Activated CD8-positive, alpha-beta T cell treated with anti-CD3 and anti-CD28 coated beads, Interleukin-2, amount 10 ng/mL, durations not matched to agents 7 days and 5 days (primary cell): Measurements from ENCODE around the gene NSD2. TPM values are rescaled to one million over a fixed set of nuclear protein-coding genes. Genes with fewer than 3 reads are reported as not detected.
"Not testable (repeated sequence)": the region's sequence is repeated elsewhere in the genome, so short reads cannot be mapped to it uniquely, and the experiment has no call there.

Experiments
- ATAC-seq: fragments of 150-1000 bp; cut with Tn5 transposase; one replicate; pipeline ENCODE4 v1.10.0; 2021; ENCODE audit warnings: moderate library complexity
- CTCF ChIA-PET: fragments of 350-600 bp; sonication (Branson Sonifier 250); formaldehyde crosslinking; loops from one replicate; lab custom pipeline; 2021; ENCODE audit warnings: antibody characterized with exemption; lab: Charles Lee
- POLR2A ChIA-PET: fragments of 350-600 bp; sonication (Branson Sonifier 250); formaldehyde crosslinking; loops from one replicate; lab custom pipeline; 2021; ENCODE audit warnings: antibody characterized with exemption; lab: Charles Lee
- DNase-seq: peaks from one replicate; pipeline ENCODE4 v3.0.0-alpha.2; 2020
- H3K27ac Mint-ChIP-seq: one replicate; pipeline ENCODE4 v1.8.0; 2021; ENCODE audit warnings: mild to moderate bottlenecking, mixed read lengths
- H3K27me3 Mint-ChIP-seq: one replicate; pipeline ENCODE4 v1.8.0; 2021; ENCODE audit warnings: low read depth, mixed read lengths
- H3K36me3 Mint-ChIP-seq: one replicate; pipeline ENCODE4 v1.8.0; 2021; ENCODE audit warnings: low read depth, mixed read lengths
- H3K4me1 Mint-ChIP-seq: one replicate; pipeline ENCODE4 v1.8.0; 2021; ENCODE audit warnings: low read depth, mixed read lengths
- H3K4me3 Mint-ChIP-seq: one replicate; pipeline ENCODE4 v1.8.0; 2021; ENCODE audit warnings: mild to moderate bottlenecking, mixed read lengths
- H3K9me3 Mint-ChIP-seq: one replicate; pipeline ENCODE4 v1.8.0; 2022; ENCODE audit warnings: mixed read lengths; ENCODE audit not compliant: insufficient read depth
- total RNA-seq, 2 experiments: library from RNA; stranded (reverse); gene quantifications; one replicate each; pipeline ENCODE4 v1.2.3, GENCODE V29; 2021

NSD2 gene
- total RNA-seq, 2 experiments from 2014 or later = 287 to 290 TPM

DNA sequence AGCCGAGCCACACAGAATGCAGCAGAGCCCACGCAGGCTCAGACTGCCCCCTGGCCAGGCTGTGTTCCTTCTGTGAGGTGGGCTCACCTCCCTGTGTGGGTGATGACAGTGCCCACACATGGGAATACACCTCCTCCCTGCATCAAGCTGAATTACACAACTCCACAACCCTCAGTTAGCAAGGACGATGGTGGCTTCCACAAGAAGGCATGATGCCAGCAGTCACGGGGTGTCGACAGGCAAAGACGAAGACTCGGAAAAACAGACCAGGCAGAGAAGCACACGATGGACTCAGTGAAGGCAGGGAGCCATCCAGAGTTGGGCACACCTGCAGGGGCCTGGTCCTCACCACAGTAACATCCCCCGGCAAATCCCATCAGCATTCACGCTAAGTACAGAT, 27.3 kb upstream of the NSD2 start:
- no peak for DNase-seq
- ATAC-seq = no peak
- POLR2A ChIA-PET = no interaction called here
- CTCF ChIA-PET = no interaction called here
- peaks cover 14% of the 10 kb centered on the region for H3K4me1 Mint-ChIP-seq
- no peak overlapping the region for H3K4me3 Mint-ChIP-seq
- H3K36me3 Mint-ChIP-seq = peaks cover 49% of the 10 kb centered on the region
- no peak overlapping the region for H3K27ac Mint-ChIP-seq
- H3K27me3 Mint-ChIP-seq = no peaks in the 10 kb centered on the region
- H3K9me3 Mint-ChIP-seq = no peaks in the 10 kb centered on the region

DNA sequence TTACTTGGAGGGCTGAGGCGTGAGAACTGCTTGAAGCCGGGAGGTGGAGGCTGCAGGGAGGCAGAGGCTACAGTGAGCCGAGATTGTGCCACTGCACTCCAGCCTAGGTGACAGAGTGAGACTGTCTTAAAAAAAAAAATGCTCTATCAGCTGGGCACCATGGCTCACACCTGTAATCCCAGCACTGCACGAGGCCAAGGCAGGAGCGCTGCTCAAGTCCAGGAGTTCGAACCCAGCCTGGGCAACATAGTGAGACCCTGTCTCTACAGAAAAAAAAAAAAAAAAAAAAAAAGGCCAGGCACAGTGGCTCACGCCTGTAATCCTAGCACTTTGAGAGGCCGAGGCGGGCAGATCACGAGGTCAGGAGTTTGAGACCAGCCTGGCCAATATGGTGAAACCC, 26.6 kb upstream of the NSD2 start:
- H3K27me3 Mint-ChIP-seq, H3K27ac Mint-ChIP-seq, H3K9me3 Mint-ChIP-seq, H3K4me3 Mint-ChIP-seq, POLR2A ChIA-PET, DNase-seq, ATAC-seq: not testable (repeated sequence)
- H3K4me1 Mint-ChIP-seq = peaks cover 14% of the 10 kb centered on the region
- CTCF ChIA-PET = interaction anchor here (1.3 kb wide), 1 partner anchor 1102 kb away, joined by 3 read pairs; no protein-coding TSS in a partner anchor
- peaks cover 42% of the 10 kb centered on the region for H3K36me3 Mint-ChIP-seq

DNA sequence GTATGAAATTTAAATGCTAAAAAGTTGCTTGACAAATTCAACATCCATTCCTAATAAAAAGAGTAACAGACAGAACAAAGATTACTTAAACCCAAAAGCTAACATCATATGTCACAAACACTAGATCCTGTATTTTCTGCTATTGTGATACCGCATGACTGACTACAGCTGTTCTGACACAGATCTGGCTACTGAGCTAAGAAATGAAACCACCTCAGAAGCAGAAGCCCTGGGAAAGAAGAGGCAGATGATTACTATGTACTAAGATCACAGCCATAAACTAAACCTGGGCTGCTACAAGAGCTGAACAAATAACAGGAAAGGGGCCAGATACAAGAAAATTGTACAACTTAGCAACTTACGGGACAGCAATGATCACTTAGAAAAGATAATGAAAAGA, 24.6 kb upstream of the NSD2 start:
- POLR2A ChIA-PET = interaction anchor here (1.2 kb wide), 1 partner anchor 9 kb away, joined by 5 read pairs; the partner anchor contains the start of gene LETM1
- peaks cover 28% of the 10 kb centered on the region for H3K36me3 Mint-ChIP-seq

DNA sequence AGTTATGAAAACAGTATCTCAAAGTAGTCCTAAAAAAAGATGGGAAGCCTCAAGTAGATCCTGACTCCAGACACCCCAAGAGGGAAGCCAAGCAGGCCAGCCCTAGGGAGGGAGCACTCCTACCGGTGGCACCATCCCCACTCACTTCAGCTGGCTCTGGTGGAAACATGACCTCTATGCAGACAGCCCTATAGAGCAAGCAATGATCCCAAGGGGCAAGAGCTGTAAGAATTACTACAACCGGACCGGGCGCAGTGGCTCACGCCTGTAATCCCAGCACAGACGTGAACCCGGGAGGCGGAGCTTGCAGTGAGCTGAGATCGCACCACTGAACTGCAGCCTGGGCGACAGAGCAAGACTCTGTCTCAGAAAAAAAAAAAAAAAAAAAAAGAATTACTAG, 20.9 kb upstream of the NSD2 start:
- DNase-seq (no peak), ATAC-seq (no peak)
- H3K4me3 Mint-ChIP-seq = no peak overlapping the region
- no peaks in the 10 kb centered on the region for H3K27me3 Mint-ChIP-seq
- no peaks in the 10 kb centered on the region for H3K9me3 Mint-ChIP-seq
- POLR2A ChIA-PET = interaction anchor here (1.1 kb wide), 1 partner anchor 11 kb away, joined by 4 read pairs; no protein-coding TSS in a partner anchor
- H3K27ac Mint-ChIP-seq = no peak overlapping the region
- peaks cover 42% of the 10 kb centered on the region for H3K4me1 Mint-ChIP-seq
- CTCF ChIA-PET = interaction anchor here (1.4 kb wide), 1 partner anchor 49 kb away, joined by 6 read pairs; no protein-coding TSS in a partner anchor
- peaks cover 23% of the 10 kb centered on the region for H3K36me3 Mint-ChIP-seq

More for the DNA sequence above, 24.6 kb upstream of the NSD2 start:
- CTCF ChIA-PET = interaction anchor here (0.7 to 1.2 kb wide), 3 partner anchors 98 to 153 kb away, joined by 3 to 4 read pairs (median 3); no protein-coding TSS in a partner anchor
- H3K9me3 Mint-ChIP-seq = no peaks in the 10 kb centered on the region
- no peaks in the 10 kb centered on the region for H3K27me3 Mint-ChIP-seq
- H3K4me1 Mint-ChIP-seq = peaks cover 22% of the 10 kb centered on the region
- H3K4me3 Mint-ChIP-seq = no peak overlapping the region
- ATAC-seq (no peak), DNase-seq (no peak)
- H3K27ac Mint-ChIP-seq = no peak overlapping the region

DNA sequence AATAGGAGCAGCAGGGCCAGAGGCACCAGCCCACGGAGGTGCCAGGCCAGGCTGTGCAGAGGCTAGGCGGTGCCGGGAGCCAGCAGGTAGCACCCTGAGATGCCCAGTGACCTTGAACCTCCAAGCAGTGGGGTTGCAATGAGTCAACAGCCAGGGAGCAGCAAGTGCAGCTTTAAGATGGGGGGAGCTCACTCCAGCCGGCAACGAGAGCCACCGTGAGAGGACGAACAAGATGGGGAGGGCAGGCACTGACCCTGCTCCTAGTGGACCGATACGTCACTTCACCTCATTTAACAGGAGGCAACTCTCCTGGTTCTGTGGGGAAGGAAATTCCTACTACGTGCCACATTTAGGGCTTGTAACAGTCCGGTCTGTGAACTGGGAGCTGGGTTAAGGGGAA, 20.0 kb upstream of the NSD2 start:
- H3K4me3 Mint-ChIP-seq = no peak overlapping the region
- ChIA-PET CTCF (interaction anchor here (0.7 to 1.0 kb wide), 2 partner anchors 36 to 48 kb away, joined by 3 read pairs; no protein-coding TSS in a partner anchor), POLR2A (interaction anchor here (0.6 to 1.1 kb wide), 2 partner anchors 11 to 151 kb away, joined by 4 to 5 read pairs; no protein-coding TSS in a partner anchor)

DNA sequence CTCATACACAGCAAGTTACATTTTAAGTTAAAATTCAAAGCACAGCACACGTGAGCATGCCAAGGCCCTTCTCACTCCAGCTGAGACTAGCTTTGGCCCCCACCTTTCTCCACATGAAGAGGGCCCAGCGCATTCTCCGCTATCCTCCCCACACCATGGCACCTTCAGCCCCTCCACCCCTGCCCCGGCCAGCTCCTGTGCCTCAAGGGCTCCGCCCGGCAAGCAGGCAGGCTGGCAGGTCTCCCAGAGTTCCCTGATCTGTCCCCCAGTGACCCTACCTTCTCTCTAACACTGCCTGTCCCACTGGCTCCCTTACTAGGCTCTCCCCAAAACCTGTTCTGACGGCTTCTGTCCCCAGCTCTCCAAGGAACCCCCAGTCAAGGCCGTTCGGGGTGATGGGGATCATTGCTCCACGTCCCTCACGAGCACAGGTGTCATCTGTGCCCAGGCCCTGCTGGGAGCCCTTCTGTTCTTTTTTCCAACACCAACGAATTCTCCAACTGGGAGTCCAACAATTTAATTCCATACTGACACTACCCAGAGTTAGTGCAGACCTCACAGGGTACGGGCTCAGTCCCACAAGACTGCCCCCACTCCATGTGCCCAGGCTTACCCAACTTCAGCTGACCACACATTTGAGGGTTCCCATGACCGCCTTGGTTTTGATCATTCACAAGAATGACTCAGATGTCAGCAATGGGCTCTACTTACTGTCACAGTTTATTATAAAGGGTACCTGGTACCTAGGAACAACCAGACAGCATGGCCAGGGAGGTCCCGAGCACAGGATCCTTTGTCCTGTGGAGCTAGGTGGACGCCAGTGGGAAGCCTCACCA, 19.4 kb upstream of the NSD2 start:
- Mint-ChIP-seq H3K36me3 (peaks cover 18% of the 10 kb centered on the region), H3K4me1 (peaks cover 42% of the 10 kb centered on the region), H3K4me3 (no peak overlapping the region), H3K27me3 (no peaks in the 10 kb centered on the region), H3K9me3 (no peaks in the 10 kb centered on the region), H3K27ac (no peak overlapping the region)
- DNase-seq (no peak), ATAC-seq (no peak)
- CTCF ChIA-PET = interaction anchor here (0.7 to 1.0 kb wide), 2 partner anchors 36 to 48 kb away, joined by 3 read pairs; no protein-coding TSS in a partner anchor
- POLR2A ChIA-PET = interaction anchor here (0.6 kb wide), 1 partner anchor 152 kb away, joined by 5 read pairs; no protein-coding TSS in a partner anchor

More for the DNA sequence above, 20.0 kb upstream of the NSD2 start:
- ATAC-seq = no peak
- H3K36me3 Mint-ChIP-seq = peaks cover 23% of the 10 kb centered on the region
- peaks cover 42% of the 10 kb centered on the region for H3K4me1 Mint-ChIP-seq
- H3K27me3 Mint-ChIP-seq = no peaks in the 10 kb centered on the region
- DNase-seq = no peak
- no peaks in the 10 kb centered on the region for H3K9me3 Mint-ChIP-seq
- H3K27ac Mint-ChIP-seq = no peak overlapping the region

DNA sequence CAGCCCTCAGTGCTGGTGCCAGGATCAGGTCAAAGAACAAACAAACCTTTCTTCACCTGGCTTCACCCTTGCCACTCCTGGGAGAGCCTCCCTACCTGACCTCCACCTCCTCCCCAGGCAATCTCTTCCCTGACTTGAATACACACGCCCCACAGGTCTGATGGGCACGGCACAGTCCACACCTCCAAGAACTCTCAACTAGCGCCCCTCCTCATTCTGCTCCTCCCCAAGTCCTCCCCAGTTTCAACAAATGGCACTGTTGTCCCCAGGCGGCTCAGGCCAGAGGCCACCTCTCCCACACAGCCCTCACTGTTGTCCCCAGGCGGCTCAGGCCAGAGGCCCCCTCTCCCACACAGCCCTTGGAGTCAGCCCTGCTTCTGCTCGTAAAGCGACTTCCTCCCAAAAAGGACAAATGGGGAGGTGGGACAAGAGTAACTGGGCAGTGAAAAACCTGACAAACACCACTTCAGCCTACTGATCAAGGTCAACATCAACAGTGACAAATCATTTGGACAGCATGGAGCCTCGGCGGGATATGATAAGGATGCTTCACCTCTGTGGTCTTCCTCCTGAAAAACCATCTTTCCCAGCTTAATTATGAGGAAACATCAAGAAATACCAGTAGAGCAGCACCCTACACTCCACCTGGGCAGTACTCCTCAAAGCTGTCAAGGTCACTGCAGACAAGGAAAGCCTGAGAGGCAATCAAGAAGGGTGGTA, 18.1 kb upstream of the NSD2 start:
- ChIA-PET CTCF (interaction anchor here (2.4 kb wide), 1 partner anchor 46 kb away, joined by 9 read pairs; no protein-coding TSS in a partner anchor), POLR2A (interaction anchor here (0.5 kb wide), 1 partner anchor 70 kb away, joined by 3 read pairs; no protein-coding TSS in a partner anchor)
- H3K27me3 Mint-ChIP-seq = no peaks in the 10 kb centered on the region
- DNase-seq (no peak), ATAC-seq (no peak)
- no peaks in the 10 kb centered on the region for H3K9me3 Mint-ChIP-seq
- peaks cover 51% of the 10 kb centered on the region for H3K4me1 Mint-ChIP-seq
- peak overlapping the region; percentile 37 for H3K27ac Mint-ChIP-seq
- no peak overlapping the region for H3K4me3 Mint-ChIP-seq
- H3K36me3 Mint-ChIP-seq = peaks cover 12% of the 10 kb centered on the region

DNA sequence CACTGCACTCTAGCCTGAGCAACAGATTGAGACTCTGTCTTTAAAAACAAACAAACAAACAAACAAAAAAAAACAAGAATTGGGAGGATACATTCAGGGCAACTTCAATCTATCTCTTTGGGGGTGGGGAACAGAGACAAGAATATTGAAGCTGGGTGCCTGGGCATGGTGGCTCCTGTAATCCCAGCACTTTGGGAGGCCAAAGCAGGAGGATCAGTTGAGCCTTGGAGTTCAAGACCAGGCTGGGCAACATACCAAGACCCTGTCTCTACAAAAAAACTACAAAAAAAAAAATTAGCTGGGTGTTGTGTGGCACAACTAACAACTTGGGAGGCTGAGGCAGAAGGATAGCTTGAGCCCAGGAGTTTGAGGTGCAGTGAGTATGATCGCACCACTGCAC, 16.4 kb upstream of the NSD2 start:
- POLR2A ChIA-PET = interaction anchor here (0.6 to 3.4 kb wide), 5 partner anchors 8 to 142 kb away, joined by 3 to 29 read pairs (median 3); partner anchors contain the start of genes NSD2 and SLBP
- no peaks in the 10 kb centered on the region for H3K9me3 Mint-ChIP-seq
- peak overlapping the region; percentile 84 for H3K27ac Mint-ChIP-seq
- H3K4me1 Mint-ChIP-seq = peaks cover 53% of the 10 kb centered on the region
- CTCF ChIA-PET = interaction anchor here (1.0 to 2.4 kb wide), 3 partner anchors 45 to 52 kb away, joined by 3 to 9 read pairs (median 4); no protein-coding TSS in a partner anchor
- ATAC-seq (no peak), DNase-seq (no peak)
- peak overlapping the region; percentile 76 for H3K4me3 Mint-ChIP-seq
- H3K36me3 Mint-ChIP-seq = peaks cover 9% of the 10 kb centered on the region
- H3K27me3 Mint-ChIP-seq = no peaks in the 10 kb centered on the region

DNA sequence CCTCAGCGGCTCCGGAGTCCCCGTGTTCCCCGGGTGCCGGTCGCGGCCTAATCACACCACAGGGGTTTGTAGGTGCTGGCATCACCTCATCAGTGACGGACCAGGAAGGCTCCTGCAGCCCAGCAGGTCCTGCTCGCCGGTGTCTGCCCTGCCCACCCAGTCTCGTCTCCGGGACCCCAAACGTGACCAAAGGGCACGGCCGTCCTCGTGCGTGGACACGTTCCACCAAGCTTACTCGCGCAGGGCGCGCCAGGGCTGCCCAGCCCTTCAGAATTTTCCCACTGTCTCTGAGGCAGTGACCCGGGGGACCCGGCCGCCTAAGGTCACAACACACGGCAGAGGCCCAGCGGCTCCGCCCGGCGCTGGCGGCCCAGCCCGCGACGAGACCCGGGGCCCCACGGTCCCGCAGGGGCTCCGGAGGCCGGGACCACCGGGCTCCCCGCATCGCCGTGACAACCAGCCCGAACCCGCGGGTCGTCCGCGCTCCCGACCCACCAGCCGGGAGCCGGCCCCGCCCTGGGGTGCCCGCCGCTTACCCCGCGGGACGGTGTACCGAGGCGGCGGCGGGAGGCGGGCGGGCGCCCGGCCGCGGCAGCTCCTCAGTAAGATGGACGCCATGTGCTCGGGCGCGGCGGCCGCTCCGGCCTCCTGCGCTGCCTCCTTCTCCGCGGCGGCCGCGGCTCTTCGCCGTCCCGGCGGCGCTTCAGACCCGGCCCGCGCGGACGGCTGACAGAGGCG, 15.7 kb upstream of the NSD2 start:
- Mint-ChIP-seq H3K4me3 (peak overlapping the region; percentile 81), H3K4me1 (peaks cover 50% of the 10 kb centered on the region), H3K36me3 (peaks cover 9% of the 10 kb centered on the region), H3K27ac (peak overlapping the region; percentile 84), H3K27me3 (no peaks in the 10 kb centered on the region), H3K9me3 (no peaks in the 10 kb centered on the region)
- ChIA-PET CTCF (interaction anchor here (1.0 to 2.4 kb wide), 4 partner anchors 44 to 52 kb away, joined by 3 to 16 read pairs (median 6); no protein-coding TSS in a partner anchor), POLR2A (interaction anchor here (0.6 to 3.4 kb wide), 7 partner anchors 9 to 152 kb away, joined by 3 to 29 read pairs (median 5); partner anchors contain the start of genes NSD2 and SLBP)
- DNase-seq (peak; percentile 43), ATAC-seq (peak; percentile 38)

DNA sequence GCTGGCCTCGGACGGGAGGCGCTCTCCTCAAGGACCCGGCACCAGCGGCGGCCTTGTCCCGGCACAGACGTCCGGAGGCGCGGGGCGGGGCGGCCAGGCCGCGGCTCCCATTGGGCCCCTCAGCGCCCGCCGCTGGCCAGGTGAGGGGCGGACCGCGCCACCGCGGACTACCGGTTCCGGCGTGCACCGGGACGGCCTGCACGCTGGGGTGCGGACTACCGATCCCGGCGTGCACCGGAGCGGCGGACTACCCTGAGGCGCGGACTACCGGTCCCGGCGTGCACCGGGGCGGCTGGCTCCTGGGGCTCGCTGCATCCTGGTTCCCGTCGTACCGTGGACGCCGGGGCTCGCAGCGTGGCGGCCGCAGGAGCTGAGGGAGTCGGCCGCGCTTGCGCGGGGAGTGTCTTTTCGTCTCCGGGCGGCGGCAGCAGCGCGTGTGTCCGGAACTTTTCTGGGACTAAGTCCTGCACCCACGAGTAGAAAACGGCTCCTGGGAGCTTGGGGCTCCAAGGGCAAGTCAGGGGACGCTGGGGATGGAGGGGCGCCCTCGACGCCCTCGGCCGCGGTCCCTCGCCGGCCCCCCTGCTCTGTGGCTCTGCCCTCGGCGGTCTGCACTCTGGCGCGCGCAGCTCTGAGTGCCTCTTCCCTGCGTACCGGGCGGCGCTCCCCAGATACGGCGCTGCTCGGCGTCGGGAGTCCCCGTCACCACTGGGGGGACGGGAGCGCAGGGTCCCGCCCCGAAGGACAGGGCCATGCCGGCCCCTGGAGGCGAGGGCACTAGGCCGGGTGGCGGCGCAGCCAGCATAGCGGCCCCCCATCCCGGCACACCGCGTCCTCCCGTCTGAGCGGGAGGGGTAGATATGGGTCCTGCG, 14.9 kb upstream of the NSD2 start, which contains the start of gene LETM1:
LETM1 (minus strand) TSS at position 86 of the 872 bp plus-strand sequence. CDS start 206 bp downstream, outside the sequence.
- no peaks in the 10 kb centered on the region for H3K27me3 Mint-ChIP-seq
- ChIA-PET CTCF (interaction anchor here (1.6 to 2.3 kb wide), 2 partner anchors 14 to 43 kb away, joined by 6 to 16 read pairs; no protein-coding TSS in a partner anchor), POLR2A (interaction anchor here (1.5 to 3.4 kb wide), 5 partner anchors 10 to 134 kb away, joined by 5 to 29 read pairs (median 5); partner anchors contain the start of gene NSD2)
- DNase-seq (peak; percentile 94), ATAC-seq (peak; percentile 92)
- H3K36me3 Mint-ChIP-seq = peaks cover 9% of the 10 kb centered on the region
- H3K9me3 Mint-ChIP-seq = no peaks in the 10 kb centered on the region
- H3K4me3 Mint-ChIP-seq = peak within 1 kb of the TSS; percentile 81
- peak within 1 kb of the TSS; percentile 84 for H3K27ac Mint-ChIP-seq
- peaks cover 50% of the 10 kb centered on the region for H3K4me1 Mint-ChIP-seq
